Endothelial cell of umbilical vein (primary cell): ENCODE results near the gene SULT1A2. TPM values are rescaled to one million over a fixed set of nuclear protein-coding genes. Genes with fewer than 3 reads are reported as not detected.

Experiments used
- BruUV-seq: library from RNA; stranded (reverse); fragments of 400-500 nt; replicated peaks from 2 replicates; lab custom pipeline; 2021; lab: Mats Ljungman, UMichigan
- CTCF ChIA-PET: fragments of 300-600, 350-600 bp; sonication (Branson Sonifier 250); formaldehyde crosslinking; loops from one replicate; lab custom pipeline; 2021; ENCODE audit warnings: antibody characterized with exemption, inconsistent platforms; lab: Charles Lee
- POLR2A ChIA-PET: fragments of 300-600, 350-600 bp; sonication (Branson Sonifier 250); formaldehyde crosslinking; loops from one replicate; lab custom pipeline; 2021; ENCODE audit warnings: antibody characterized with exemption, inconsistent platforms; lab: Charles Lee
- DNase-seq: peaks from one replicate; pipeline ENCODE4 v3.0.0-alpha.2; 2011; ENCODE audit warnings: low read depth, low spot score
- FAIRE-seq: peaks from 2 replicates; lab custom pipeline; 2011; peaks lifted over from hg19 to GRCh38; lab: Jason Lieb, UNC
- H2AFZ ChIP-seq: 2 replicates; pipeline ENCODE4 v1.6.0; 2012; ENCODE audit warnings: low read depth, low read length, control low read depth, inconsistent platforms
- H3K27ac ChIP-seq: 2 replicates; pipeline ENCODE4 v1.5.1; 2011; ENCODE audit warnings: low read depth, mild to moderate bottlenecking, control low read depth, low read length, moderate library complexity; ENCODE audit not compliant: insufficient read depth
- H3K27me3 ChIP-seq, 2 experiments: 2 replicates each; pipeline versions ENCODE4 v1.6.0 to v1.6.1; 2011; ENCODE audit warnings: low read length in 2 of 2, mixed read lengths in 1 of 2; ENCODE audit not compliant: control insufficient read depth in 2 of 2, insufficient read depth in 2 of 2
- H3K36me3 ChIP-seq, 2 experiments: 2 replicates in 1 of 2; 3 replicates in 1 of 2; pipeline ENCODE4 v1.5.1; 2011; ENCODE audit warnings: low read length in 2 of 2, mild to moderate bottlenecking in 1 of 2, moderate library complexity in 1 of 2; ENCODE audit not compliant: control insufficient read depth in 2 of 2, insufficient read depth in 2 of 2; ENCODE audit errors: extremely low read depth in 1 of 2
- H3K4me1 ChIP-seq: 3 replicates; pipeline ENCODE4 v1.5.1; 2011; ENCODE audit warnings: mild to moderate bottlenecking, low read length; ENCODE audit not compliant: control insufficient read depth, insufficient read depth; ENCODE audit errors: extremely low read depth
- H3K4me2 ChIP-seq: 2 replicates; pipeline ENCODE4 v1.6.1; 2011; ENCODE audit warnings: low read length, control low read depth, mixed read lengths; ENCODE audit not compliant: insufficient read depth
- H3K4me3 ChIP-seq, 3 experiments: fragments of 200-600 bp in 1 of 3; sonication (generic), shearing (Covaris generic) in 1 of 3; replicated peaks in 1 of 3; 2 replicates each; pipeline ENCODE4 v1.5.1; 2011 to 2016; ENCODE audit warnings: control low read depth in 3 of 3, low read length in 3 of 3, mild to moderate bottlenecking in 2 of 3, inconsistent platforms in 1 of 3, low read depth in 1 of 3, moderate library complexity in 1 of 3; ENCODE audit not compliant: insufficient read depth in 1 of 3
- H3K79me2 ChIP-seq: 2 replicates; pipeline ENCODE4 v1.6.0; 2012; ENCODE audit warnings: low read length, inconsistent platforms; ENCODE audit not compliant: control insufficient read depth, insufficient read depth
- H3K9ac ChIP-seq: replicated peaks from 2 replicates; pipeline ENCODE3; 2011; ENCODE audit warnings: low read length, control low read depth; ENCODE audit not compliant: insufficient read depth; ENCODE audit errors: extremely low read depth
- H3K9me1 ChIP-seq: replicated peaks from 3 replicates; pipeline ENCODE4 v1.6.0; 2011; ENCODE audit warnings: mild to moderate bottlenecking, low read length; ENCODE audit not compliant: control insufficient read depth, insufficient read depth; ENCODE audit errors: extremely low read depth
- H3K9me3 ChIP-seq: replicated peaks from 2 replicates; pipeline ENCODE4 v1.5.1; 2012; ENCODE audit warnings: low read length, inconsistent platforms; ENCODE audit not compliant: control insufficient read depth, insufficient read depth
- H4K20me1 ChIP-seq: replicated peaks from 2 replicates; pipeline ENCODE3; 2011; ENCODE audit warnings: mild to moderate bottlenecking, low read length; ENCODE audit not compliant: control insufficient read depth, insufficient read depth; ENCODE audit errors: extremely low read depth
- CTCF ChIP-seq, 2 donors: IDR thresholded peaks; 1 replicate in 1 of 2; 2 replicates in 1 of 2; pipeline ENCODE4 v1.5.1; 2011; ENCODE audit warnings: low read length in 2 of 2, mild to moderate bottlenecking in 2 of 2, moderate library complexity in 2 of 2, control low read depth in 1 of 2, inconsistent platforms in 1 of 2, low read depth in 1 of 2; ENCODE audit not compliant: insufficient read depth in 1 of 2; ENCODE audit errors: extremely low read depth in 1 of 2
- EZH2 ChIP-seq: IDR thresholded peaks from 2 replicates; pipeline ENCODE4 v1.6.1; 2012; ENCODE audit warnings: borderline replicate concordance, low read depth, mild to moderate bottlenecking, moderate library complexity, low read length, inconsistent platforms; ENCODE audit not compliant: severe bottlenecking
- FOS ChIP-seq: IDR thresholded peaks from 2 replicates; pipeline ENCODE4 v1.6.1; 2011; ENCODE audit warnings: mild to moderate bottlenecking, low read length, moderate library complexity, borderline replicate concordance; ENCODE audit not compliant: insufficient read depth
- GATA2 ChIP-seq: IDR thresholded peaks from 2 replicates; pipeline ENCODE4 v1.7.0; 2011; ENCODE audit warnings: low read depth, mild to moderate bottlenecking, moderate library complexity, mixed read lengths, low read length; ENCODE audit not compliant: insufficient read length, insufficient read depth
- JUN ChIP-seq: IDR thresholded peaks from 2 replicates; pipeline ENCODE4 v1.6.1; 2011; ENCODE audit warnings: borderline replicate concordance, low read depth; ENCODE audit not compliant: insufficient read length, insufficient read depth
- MAX ChIP-seq: IDR thresholded peaks from 2 replicates; pipeline ENCODE4 v1.6.1; 2011; ENCODE audit not compliant: insufficient read depth, insufficient read length
- MYC ChIP-seq: IDR thresholded peaks from one replicate; pipeline ENCODE4 v1.6.1; 2011; ENCODE audit warnings: mild to moderate bottlenecking, low read depth, low read length
- POLR2A ChIP-seq: IDR thresholded peaks from 2 replicates; pipeline ENCODE4 v1.6.1; 2012; ENCODE audit warnings: low read depth, mild to moderate bottlenecking, control low read depth, low read length
- POLR2AphosphoS5 ChIP-seq: IDR thresholded peaks from 2 replicates; pipeline ENCODE4 v1.6.1; 2012; ENCODE audit warnings: low read depth, mild to moderate bottlenecking, control low read depth, low read length, moderate library complexity; ENCODE audit not compliant: insufficient read depth
- dilution Hi-C: fragments of 300-500 bp; cut with MboI; formaldehyde crosslinking; loops from one replicate; pipeline ENCODE4 v1.15.0; 2019; ENCODE audit warnings: low sequenced_read_pairs; ENCODE audit not compliant: extremely low pct_ligation_motif_present
- intact Hi-C: fragments of 100-400 bp; cut with micrococcal nuclease; formaldehyde crosslinking; loops from one replicate; pipeline ENCODE4 v1.10.0; 2022
- polyA plus RNA-seq, 4 experiments: library from polyadenylated mRNA; depleted of rRNA in 3 of 4; stranded (reverse) in 3 of 4; unstranded in 1 of 4; fragments of >200 nt; gene quantifications; 2 replicates each; pipeline versions ENCODE4 v1.2.1 to v1.2.3, GENCODE V29; 2011 to 2012; ENCODE audit warnings: missing spikeins in 1 of 4
- total RNA-seq: library from RNA; stranded (reverse); gene quantifications from 2 replicates; pipeline ENCODE4 v1.2.3, GENCODE V29; 2021

SULT1A2 gene
- total and polyA plus RNA-seq, 2 donors (not counting 3 experiments of a cell fraction or from before 2014, with no cell fraction given), result not detected

- ChIA-PET CTCF (no interaction called here), POLR2A (no interaction called here)
- H4K20me1 ChIP-seq, result no peaks in the 10 kb centered on the region
- no peaks in the 10 kb centered on the region for H3K79me2 ChIP-seq
- H3K4me3 ChIP-seq, result no peak overlapping the region
- DNase-seq (no peak), FAIRE-seq (no peak)
- BruUV-seq, result no TSS peak
- H3K4me1 ChIP-seq, result no peaks in the 10 kb centered on the region
- no peak overlapping the region for H3K27ac ChIP-seq
- H3K9me3 ChIP-seq, result no peaks in the 10 kb centered on the region
- peaks cover 0 to 20% of the 10 kb centered on the region in 2 experiments for H3K36me3 ChIP-seq
- TF ChIP-seq CTCF (IDR thresholded peaks at IDR 0.05; ENCODE audit: extremely low read depth in 1 of 2, insufficient read depth in 1 of 2, low read depth in 1 of 2, low read length in 2 of 2) (no peak), POLR2A (no peak), EZH2 (no peak), JUN (no peak), GATA2 (no peak), MAX (no peak), POLR2AphosphoS5 (no peak), FOS (no peak), MYC (no peak)
- no peak overlapping the region for H3K9ac ChIP-seq
- no peak overlapping the region for H2AFZ ChIP-seq
- no peaks in the 10 kb centered on the region for H3K9me1 ChIP-seq
- intact Hi-C loops (no loop called here), dilution Hi-C loops (no loop called here)
- H3K27me3 ChIP-seq, result no peaks in the 10 kb centered on the region
- no peak overlapping the region for H3K4me2 ChIP-seq
Measured at GRCh38 chr16:28589069-28589468, 7.8 kb downstream of the SULT1A2 start.
